LHCN-M2 (cell line): ENCODE data around the gene MMP10. TPM values are rescaled to one million over a fixed set of nuclear protein-coding genes. Genes with fewer than 3 reads are reported as not detected.

Experiments used
- DNase-seq: peaks from one replicate; pipeline ENCODE4 v3.0.0-alpha.2; 2012; ENCODE audit warnings: low read depth
- total RNA-seq: library from RNA; depleted of rRNA; stranded (reverse); fragments of >200 nt; gene quantifications from 2 replicates; pipeline ENCODE4 v1.2.3, GENCODE V29; 2014; rRNA removed

Gene MMP10
- total RNA-seq, 1 experiment from 2014 or later = not detected

GRCh38 chr11:102729849-102730815 lies 50.3 kb downstream of the MMP10 start:
- DNase-seq = no peak

DNA sequence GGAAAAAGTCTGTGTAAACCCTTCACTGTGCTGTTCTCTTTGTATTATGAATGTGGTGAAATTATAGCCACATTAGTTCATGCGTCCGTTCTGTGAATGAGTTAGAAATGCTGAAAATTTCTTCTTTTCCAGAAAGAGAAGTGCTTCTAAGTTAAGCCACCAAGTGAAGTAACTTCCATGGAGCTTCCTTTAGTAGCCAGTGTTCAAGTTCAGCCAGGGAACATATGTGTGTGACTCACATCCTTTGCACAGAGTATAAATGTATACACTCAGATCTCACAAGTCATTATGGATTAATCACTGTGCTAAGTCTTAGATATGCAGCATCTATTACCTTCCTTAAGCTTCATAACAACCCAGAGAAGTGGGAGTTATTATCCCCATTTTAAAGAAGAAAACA lies 52.5 kb downstream of the MMP10 start:
- DNase-seq = peak; percentile 11

- no peak for DNase-seq
Measured at GRCh38 chr11:102724904-102725500, 55.4 kb downstream of the MMP10 start, which contains the start of gene MMP8. MMP8 (minus strand) TSS chr11:102724954; CDS start chr11:102724855, 99 bp downstream.

DNA sequence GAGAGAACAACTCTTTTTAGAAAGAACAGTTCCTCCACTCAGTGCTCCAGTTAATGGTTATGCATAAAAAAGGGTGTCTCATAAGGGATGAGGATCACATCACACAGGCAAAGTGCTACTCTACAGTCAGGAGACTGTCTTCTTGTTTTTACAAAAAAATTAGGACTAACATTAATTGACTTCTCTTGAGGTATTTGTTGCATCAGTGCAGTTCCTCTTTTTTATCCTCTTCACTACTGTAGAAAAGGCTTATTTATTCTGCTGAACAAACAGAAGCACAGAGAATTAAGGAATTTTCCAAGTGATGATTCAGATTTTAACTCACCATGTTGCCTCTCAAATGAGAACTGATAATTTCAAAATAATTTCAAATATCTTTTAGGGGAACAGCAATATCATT lies 57.6 kb downstream of the MMP10 start:
- DNase-seq = no peak

Other genes with a start within 250 kb of the MMP10 start
- 1.3 and 1.4 TPM in 2 replicates for gene MMP7, start 249.9 kb downstream of the MMP10 start, total RNA-seq
- not detected in 2 replicates for gene MMP20, start 155.3 kb downstream of the MMP10 start, total RNA-seq
- gene MMP27, start 74.9 kb downstream of the MMP10 start, total RNA-seq = not detected in 2 replicates
- gene MMP8, start 55.7 kb downstream of the MMP10 start, total RNA-seq = not detected in 2 replicates
- gene MMP1, start 17.5 kb upstream of the MMP10 start, total RNA-seq = 0.17 TPM in 1 of 2 replicates, not detected in the other
- gene MMP3, start 63.0 kb upstream of the MMP10 start, total RNA-seq = 5.1 and 9.0 TPM in 2 replicates
- gene MMP12, start 94.4 kb upstream of the MMP10 start, total RNA-seq = 0.19 TPM in 1 of 2 replicates, not detected in the other
- 0.13 TPM in 1 of 2 replicates, not detected in the other for gene MMP13, start 175.1 kb upstream of the MMP10 start, total RNA-seq